GM18505 (cell line): ENCODE data around the gene RYR3.

ENCODE experiments used
- ATAC-seq: cut with Tn5 transposase; IDR thresholded peaks from one replicate; pipeline ENCODE4 v1.9.1; 2021; ENCODE audit not compliant: unreplicated experiment
- POLR2A ChIP-seq: IDR thresholded peaks from 4 replicates; pipeline ENCODE4 v1.6.1; 2011; ENCODE audit warnings: borderline replicate concordance; ENCODE audit not compliant: insufficient read depth, insufficient read length; ENCODE audit errors: extremely low read depth

Gene RYR3

DNA sequence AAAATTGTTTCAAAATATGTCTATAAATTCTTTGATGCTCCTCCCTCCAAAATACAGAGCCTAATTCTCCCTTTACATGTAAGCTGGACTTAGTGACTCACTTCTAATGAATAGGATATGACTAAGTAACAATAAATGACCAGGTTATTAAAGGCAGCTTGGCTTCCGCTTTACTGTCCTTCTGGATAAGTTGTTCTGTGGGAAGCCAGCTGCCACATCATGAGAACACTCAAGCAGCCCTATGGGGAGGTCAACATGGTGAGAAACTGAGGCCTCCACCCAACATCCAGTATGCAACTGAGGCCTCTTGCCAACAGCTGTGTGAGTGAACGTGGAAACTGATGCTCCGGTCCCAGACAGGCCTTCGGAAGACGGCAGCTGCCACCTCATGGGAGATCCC is 410.2 kb downstream of the RYR3 start:
- ATAC-seq = no peak
- TF ChIP-seq POLR2A = no peak

DNA sequence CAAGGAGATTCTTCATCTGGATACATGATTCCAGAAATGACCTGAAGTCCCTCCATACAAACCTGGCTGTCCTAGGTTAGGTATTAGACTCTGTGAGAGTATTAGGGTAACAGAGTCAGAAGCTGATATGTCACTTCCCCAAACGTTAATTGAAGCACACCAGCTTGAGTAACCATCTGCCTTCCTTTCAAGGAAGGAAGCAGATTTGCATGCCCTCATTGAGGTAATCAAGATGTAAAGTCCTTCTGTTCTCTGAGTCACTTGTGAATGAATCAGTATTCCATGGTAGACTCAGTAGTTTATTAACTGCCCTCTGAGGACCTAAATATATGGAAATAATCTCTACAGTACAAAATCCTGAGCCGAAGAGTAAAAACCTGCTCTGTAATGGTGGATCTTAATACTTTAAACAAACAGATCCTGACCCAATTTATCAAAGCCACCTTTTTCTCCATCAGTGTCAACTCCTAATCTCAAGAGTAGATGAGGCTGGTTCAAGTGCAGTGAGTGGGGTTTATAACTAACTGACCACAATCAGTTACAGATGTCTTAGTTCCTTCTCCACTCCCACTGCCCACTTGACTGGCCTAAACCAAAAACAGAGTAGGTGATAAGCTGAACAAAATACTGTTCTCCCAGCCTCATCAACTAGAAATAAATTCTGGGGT is 411.4 kb downstream of the RYR3 start:
- no peak for TF ChIP-seq POLR2A
- peak; percentile 89 for ATAC-seq

DNA sequence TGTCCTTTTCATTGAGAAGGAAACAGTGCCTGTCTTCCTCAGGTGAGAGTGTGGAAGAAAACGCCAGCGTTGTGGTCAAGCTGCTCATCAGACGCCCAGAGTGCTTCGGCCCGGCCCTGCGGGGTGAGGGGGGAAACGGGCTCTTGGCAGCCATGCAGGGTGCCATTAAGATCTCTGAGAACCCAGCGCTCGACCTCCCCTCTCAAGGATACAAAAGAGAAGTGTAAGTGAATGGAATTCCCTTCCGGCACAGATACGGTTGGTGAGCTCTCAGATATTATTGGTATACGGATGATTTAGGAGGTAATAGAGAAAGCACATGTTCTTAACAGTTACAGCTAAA is 411.9 kb downstream of the RYR3 start:
- TF ChIP-seq POLR2A = no peak
- ATAC-seq = no peak

DNA sequence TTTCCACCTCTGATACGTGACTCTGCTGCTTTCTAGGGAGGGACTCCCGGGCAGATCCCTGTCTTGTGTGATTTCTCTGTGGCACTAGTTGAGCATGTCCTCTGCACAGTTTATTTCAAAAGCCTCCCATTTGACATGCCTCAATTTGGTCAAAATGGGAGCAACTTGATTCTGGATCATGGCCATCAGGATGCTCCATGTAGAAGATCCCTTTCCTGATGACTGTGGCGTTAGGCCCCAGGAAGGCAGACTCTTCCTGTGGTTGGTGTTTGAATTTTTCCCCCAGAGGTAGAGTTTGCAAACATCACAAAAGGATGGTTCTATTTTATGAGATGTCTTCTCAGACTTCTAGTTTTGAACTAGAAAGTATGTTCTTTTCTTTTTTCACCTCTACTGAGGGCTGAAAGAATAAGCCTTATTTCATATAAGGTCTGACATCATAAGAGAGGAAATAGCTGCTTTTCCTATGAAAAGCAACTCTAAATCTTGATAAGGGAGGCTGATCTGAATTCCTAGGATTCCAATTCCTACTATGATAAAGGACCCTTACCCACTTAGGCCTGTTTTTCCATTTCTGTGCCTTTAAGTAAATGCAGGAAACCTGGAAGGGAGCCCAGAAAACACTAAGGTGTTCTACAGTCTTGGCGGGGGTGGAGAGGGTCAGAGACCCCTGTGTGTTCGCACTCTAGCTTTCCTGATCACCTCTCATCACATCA is 413.7 kb downstream of the RYR3 start:
- ATAC-seq = no peak
- no peak for TF ChIP-seq POLR2A

DNA sequence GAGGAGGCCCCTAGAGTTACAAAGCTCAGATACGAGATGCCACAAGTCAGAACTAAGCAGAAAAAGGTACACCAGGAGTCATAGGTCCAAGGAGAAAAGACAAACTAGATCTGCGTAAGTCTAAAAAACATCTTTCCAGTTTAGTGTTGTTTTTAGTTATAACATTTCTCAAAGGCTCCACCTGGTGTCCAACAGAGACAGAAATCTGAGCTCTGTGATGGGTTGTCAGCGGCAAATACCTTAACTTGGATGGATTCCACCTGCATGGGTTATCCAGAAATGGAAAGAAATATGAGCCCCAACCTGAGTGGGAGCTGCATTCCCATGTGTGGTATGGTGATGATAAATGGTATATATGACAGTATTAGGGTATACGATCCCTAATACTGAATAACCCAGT is 418.9 kb downstream of the RYR3 start:
- ATAC-seq = no peak
- no peak for TF ChIP-seq POLR2A

DNA sequence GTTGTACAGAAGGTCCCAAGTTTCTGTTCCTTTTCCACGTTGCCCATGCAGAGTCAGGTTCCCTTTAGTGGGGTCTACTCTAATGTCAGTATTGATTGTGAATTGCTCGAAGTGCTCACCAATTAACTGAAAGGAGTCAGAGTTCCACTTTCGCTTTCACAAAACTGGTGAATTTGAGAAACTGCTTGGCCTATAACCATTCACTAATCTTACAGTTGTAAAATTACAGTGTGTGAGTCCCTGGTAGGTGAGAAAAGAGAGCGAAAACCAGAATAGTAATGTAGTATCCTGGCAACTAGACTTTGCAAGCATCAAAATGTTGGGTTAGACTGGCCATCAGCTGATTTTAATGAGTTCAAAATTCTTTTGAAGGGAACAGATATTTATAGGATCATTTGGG is 420.0 kb downstream of the RYR3 start:
- no peak for TF ChIP-seq POLR2A
- ATAC-seq = no peak

DNA sequence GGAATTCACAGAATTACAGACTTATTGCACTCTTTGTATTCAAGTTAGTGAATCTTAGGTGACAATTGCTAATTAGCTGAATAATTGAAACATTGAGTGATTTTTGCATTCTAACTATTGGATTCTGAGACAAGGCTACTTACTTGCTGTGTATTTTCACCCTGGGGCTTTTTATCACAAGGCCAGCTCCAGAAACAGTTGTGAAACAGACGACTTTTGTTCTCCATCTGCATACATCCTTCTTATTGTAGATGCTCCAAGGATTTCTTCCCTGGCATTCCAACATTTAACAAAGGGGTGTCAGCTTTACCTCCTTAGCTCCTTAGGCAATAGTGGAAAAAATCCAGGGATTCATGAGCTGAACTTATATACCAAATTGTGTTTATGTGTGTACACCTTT is 424.4 kb downstream of the RYR3 start:
- no peak for TF ChIP-seq POLR2A
- ATAC-seq = no peak

DNA sequence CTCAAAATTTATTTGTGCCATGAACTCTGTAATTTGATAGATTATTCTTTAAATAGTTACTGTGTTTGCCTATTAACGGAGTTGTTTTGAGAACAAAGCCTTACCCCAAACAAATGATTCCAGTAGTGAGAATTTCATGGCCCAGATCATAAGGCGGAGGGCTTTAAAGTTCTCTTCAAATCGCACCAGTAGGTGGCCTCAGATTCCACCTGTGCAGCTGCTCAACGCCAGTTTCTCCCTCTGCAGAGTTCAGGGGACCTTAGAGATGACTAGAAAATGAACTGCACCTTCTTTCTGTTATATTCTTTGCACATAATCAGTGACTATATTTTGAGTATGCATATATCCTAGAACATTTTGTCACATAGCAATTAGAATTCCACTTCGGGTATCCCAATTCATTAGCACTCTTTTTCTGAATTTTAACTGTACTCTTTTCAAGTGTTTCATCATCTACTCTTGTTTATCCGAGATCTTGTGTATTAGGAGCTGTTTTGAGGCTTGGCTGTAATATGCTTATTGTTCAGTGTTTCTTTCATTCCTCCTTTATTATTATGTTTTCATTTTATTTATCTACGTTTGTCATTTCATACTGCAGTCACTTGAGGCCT is 425.0 kb downstream of the RYR3 start:
- TF ChIP-seq POLR2A = no peak
- no peak for ATAC-seq

DNA sequence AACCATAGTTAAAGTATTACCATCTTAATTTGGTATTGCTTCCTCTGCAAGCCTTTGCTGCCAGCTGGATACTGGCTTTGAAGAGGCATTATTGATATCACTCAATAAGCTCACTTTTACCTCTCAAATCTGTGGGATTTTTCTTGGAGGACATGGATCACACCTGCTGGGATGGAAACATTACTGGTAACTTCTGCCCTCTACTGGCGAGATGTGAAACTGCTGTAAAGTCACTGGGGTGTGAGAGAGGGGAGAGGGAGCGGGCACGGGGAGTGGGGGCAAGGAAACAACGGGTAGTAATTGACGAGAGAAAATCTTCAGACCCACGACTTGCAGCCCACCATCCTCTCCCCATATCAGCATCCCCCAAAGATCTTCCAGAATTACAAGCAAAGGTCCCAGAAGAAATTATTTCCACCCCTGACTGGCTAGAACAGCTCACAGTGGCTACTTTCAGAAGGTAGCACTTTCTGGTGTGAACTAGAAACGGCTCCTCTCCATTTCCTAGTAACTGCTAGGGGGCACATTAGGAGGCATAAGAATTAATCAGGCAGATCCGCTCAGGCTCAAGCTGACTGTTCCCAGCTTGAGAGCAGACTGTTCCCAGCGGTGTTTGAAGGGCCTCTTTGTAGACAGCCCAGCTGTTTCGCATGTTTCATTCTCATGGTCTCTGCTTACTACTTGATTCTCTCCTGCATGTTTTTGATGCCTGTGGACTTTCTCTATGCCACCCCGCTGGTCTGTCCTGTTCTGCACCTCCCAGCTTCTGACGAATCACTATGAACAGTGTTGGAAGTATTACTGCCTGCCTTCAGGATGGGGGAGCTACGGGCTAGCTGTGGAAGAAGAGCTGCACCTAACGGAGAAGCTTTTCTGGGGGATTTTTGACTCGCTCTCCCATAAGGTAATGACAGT is 427.2 kb downstream of the RYR3 start:
- no peak for TF ChIP-seq POLR2A
- ATAC-seq = no peak

DNA sequence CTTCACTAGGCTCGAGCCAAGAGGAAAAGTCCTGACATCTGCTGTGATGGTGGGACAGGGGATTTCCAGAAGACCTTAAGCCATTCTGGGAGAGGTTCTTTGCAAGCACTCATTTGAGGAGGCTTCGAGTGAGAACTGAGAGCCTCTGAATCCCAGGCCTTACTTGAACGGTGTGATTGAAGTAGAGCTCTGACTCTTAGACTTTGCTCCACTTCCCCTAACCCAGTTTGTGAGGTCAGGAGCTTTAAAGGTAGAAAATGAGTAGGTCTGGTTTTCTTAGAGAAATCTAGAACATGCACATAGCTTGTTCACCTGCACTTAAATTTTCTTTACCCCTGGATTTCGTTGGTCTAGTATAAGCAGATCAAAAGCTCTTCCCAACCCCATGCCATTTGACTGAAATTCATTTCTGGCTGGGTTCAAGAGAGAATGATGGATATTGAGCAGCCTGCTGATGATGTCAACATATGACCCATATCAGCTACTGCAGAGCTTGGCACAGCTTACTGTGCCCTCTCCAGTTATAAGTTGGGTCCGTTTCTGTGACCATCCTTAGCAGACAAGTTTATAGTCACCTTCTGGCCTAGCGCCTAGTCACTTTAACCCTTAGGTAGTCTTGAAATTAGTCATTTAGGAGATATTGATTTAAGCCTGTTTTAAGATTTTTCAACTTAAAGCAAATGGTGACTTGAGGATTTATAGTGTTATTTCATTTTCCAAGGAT is 428.3 kb downstream of the RYR3 start:
- no peak for ATAC-seq

DNA sequence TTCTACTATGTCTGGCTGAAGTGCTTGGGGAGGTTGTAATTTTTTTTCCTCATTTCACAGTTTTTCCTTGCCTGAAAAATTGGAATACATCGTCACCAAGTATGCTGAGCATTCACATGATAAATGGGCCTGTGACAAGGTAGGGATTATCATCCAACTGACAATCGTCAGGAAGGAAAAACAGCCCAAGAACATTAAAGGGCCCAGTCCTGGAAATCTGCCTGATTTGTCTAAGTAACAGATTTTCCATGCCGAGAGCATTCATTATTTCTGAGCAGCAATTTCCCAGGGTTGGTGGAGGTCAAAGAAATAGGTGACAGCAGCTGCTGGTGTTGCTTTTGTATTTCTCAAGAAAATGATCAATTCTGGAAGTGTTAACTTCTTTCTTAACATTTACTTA is 431.5 kb downstream of the RYR3 start:
- TF ChIP-seq POLR2A = no peak
- ATAC-seq = no peak

More for the DNA sequence above, 428.3 kb downstream of the RYR3 start:
- TF ChIP-seq POLR2A = no peak

DNA sequence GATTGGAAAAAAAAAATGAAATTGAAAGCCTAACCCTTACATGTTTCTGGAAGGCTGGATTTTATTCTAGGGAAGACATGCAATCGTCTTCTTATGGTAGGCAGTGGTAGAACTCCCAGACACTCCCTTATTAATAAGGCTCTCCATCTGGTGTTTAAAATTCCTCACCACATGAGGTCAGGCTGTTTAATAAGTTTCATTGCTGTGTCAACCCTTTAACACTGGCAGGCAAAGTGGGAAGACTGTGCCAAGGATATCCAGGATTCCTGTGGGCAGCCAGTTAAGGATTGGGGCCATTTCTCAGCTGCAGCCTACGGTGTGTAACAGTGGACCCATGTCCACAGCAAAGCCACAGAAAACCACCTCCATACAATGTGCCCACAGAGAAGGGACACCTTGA is 432.0 kb downstream of the RYR3 start:
- TF ChIP-seq POLR2A = no peak
- ATAC-seq = no peak

DNA sequence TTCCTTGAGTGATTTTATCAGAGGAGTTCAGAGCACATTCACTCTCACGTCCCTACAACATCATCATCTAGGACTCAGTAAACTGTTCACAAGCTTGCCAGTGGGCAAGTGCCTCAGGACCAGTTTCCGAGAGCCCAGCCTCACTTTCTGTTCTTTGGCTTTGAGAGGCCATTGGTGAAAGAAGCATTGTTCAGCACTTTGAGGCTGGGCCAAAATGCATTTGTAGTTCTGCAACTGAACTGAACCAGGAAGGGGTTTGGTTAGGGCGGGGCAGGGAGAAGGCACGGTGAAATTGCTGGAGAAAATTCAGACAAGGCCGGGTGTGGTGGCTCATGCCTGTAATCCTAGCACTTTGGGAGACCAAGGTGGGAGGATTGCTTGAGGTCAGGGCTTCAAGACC is 435.4 kb downstream of the RYR3 start:
- TF ChIP-seq POLR2A = no peak
- ATAC-seq = no peak

DNA sequence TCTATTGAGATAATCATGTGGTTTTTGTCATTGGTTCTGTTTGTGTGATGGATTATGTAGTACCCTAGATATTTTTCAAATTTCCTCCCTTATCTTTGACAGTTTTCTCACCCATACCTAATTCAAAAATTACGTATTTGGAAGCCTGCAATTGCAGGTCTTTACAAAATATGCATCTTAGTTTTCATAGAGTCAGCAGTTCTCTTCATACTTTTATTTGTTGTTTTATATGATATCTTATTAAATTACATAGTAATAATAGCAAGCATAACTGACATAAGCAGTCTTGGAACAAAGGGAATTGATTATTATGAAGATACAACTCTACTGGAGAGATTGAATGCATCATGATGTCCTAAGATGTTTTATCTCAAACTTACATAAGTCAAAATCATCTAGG is 442.2 kb downstream of the RYR3 start:
- no peak for TF ChIP-seq POLR2A
- ATAC-seq = no peak

DNA sequence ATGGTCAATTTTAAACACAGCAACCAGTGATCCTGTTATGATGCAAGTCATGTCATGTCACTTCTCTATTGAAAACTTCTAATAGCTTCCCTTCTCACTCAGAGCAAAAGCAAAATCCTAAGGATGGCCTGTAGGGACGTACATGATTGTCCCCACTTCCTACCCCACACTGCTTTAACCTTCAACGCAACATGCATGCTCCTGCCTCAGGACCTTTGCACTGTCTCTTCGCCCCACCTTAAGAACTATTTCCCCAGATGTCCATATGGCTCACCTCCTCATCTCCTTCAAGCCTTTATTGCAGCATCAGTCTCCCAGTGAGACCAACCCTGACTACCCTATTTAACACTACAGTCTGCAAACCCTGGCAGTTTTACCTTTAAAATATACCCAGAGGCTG is 443.5 kb downstream of the RYR3 start:
- TF ChIP-seq POLR2A = no peak
- no peak for ATAC-seq
